BJ (cell line): ENCODE data around the gene PLEK2. TPM values are rescaled to one million over a fixed set of nuclear protein-coding genes. Genes with fewer than 3 reads are reported as not detected.

ENCODE experiments used
- CTCF ChIA-PET: fragments of 350-600 bp; formaldehyde crosslinking; extraction: SDS; loops from one replicate; lab custom pipeline; 2021; ENCODE audit warnings: antibody characterized with exemption, inconsistent platforms; lab: Yijun Ruan, JAX
- POLR2A ChIA-PET: fragments of 300-600 bp; sonication (Branson Sonifier 250); formaldehyde crosslinking; extraction: SDS; loops from one replicate; lab custom pipeline; 2021; ENCODE audit warnings: antibody characterized with exemption; lab: Charles Lee
- DNase-seq: peaks from one replicate; pipeline ENCODE4 v3.0.0-alpha.2; 2011; ENCODE audit warnings: low read depth
- H3K27me3 ChIP-seq: 2 replicates; pipeline ENCODE4 v1.6.0; 2011; ENCODE audit warnings: low read length; ENCODE audit not compliant: control insufficient read depth, insufficient read depth
- H3K36me3 ChIP-seq: 2 replicates; pipeline ENCODE4 v1.5.1; 2011; ENCODE audit warnings: low read length; ENCODE audit not compliant: control insufficient read depth, insufficient read depth
- H3K4me3 ChIP-seq: 2 replicates; pipeline ENCODE4 v1.5.1; 2011; ENCODE audit warnings: low read depth, mild to moderate bottlenecking, control low read depth, low read length
- polyA plus RNA-seq: library from polyadenylated mRNA; depleted of rRNA; stranded (reverse); fragments of >200 nt; gene quantifications from 2 replicates; pipeline ENCODE4 v1.2.3, GENCODE V29; 2011
- TF ChIP-seq, protein P1 (sequence below): IDR thresholded peaks from 2 replicates; pipeline ENCODE4 v1.5.1; 2011; ENCODE audit warnings: low read depth, mild to moderate bottlenecking, control low read depth, inconsistent platforms, low read length, moderate library complexity; ENCODE audit not compliant: insufficient read depth

PLEK2 gene
- polyA plus RNA-seq, 1 experiment = 2.2 TPM

DNA sequence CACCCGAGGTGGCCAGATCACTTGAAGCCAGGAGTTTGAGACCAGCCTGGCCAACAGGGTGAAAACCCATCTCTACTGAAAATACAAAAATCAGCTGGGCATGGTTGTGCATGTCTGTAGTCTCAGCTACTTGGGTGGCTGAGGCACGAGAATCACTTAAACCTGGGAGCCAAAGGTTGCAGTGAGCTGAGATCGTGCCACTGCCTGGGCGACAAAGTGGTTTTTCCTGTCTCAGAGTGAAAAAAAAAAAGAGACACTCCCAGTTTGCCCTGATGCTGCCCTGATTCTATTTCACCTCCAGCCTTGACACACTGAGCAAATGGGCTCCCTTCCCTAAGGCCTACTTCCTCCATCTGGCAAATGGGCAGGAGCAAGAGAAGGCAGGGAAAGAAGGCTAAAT is 28.5 kb upstream of the PLEK2 start:
- ChIA-PET POLR2A (no interaction called here), CTCF (interaction anchor here (0.6 to 4.6 kb wide), 2 partner anchors 12 to 222 kb away, joined by 4 to 31 read pairs; no protein-coding TSS in a partner anchor)
- TF ChIP-seq, protein P1, sequence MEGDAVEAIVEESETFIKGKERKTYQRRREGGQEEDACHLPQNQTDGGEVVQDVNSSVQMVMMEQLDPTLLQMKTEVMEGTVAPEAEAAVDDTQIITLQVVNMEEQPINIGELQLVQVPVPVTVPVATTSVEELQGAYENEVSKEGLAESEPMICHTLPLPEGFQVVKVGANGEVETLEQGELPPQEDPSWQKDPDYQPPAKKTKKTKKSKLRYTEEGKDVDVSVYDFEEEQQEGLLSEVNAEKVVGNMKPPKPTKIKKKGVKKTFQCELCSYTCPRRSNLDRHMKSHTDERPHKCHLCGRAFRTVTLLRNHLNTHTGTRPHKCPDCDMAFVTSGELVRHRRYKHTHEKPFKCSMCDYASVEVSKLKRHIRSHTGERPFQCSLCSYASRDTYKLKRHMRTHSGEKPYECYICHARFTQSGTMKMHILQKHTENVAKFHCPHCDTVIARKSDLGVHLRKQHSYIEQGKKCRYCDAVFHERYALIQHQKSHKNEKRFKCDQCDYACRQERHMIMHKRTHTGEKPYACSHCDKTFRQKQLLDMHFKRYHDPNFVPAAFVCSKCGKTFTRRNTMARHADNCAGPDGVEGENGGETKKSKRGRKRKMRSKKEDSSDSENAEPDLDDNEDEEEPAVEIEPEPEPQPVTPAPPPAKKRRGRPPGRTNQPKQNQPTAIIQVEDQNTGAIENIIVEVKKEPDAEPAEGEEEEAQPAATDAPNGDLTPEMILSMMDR = no peak
- Histone ChIP-seq H3K4me3 (no peak overlapping the region), H3K36me3 (no peaks in the 10 kb centered on the region), H3K27me3 (peaks cover 12% of the 10 kb centered on the region)
- DNase-seq = no peak

DNA sequence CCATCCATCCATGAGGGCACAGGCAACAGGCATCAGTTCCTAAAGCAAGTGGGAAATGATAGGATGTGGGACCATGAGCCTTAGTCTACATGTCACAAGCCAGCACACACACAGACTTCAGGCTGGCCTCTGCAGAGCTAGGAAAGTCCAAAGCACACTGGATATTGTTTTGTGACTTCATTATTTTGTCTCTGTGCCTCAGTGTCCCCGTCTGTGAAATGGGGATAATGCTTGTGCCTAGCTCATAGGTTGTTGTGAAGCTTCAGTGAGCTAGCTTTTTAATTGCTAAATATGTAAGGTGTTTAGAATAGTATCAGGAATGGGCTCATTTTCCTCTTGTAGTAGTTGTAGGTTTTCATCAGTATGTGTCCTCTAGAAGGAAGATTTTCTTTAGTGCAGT is 27.0 kb upstream of the PLEK2 start:
- Histone ChIP-seq H3K36me3 (no peaks in the 10 kb centered on the region), H3K27me3 (peaks cover 17% of the 10 kb centered on the region), H3K4me3 (no peak overlapping the region)
- POLR2A ChIA-PET = no interaction called here
- DNase-seq = no peak
- TF ChIP-seq, protein P1 = no peak
- CTCF ChIA-PET = interaction anchor here (1.1 to 4.6 kb wide), 2 partner anchors 11 to 133 kb away, joined by 4 to 31 read pairs; no protein-coding TSS in a partner anchor

DNA sequence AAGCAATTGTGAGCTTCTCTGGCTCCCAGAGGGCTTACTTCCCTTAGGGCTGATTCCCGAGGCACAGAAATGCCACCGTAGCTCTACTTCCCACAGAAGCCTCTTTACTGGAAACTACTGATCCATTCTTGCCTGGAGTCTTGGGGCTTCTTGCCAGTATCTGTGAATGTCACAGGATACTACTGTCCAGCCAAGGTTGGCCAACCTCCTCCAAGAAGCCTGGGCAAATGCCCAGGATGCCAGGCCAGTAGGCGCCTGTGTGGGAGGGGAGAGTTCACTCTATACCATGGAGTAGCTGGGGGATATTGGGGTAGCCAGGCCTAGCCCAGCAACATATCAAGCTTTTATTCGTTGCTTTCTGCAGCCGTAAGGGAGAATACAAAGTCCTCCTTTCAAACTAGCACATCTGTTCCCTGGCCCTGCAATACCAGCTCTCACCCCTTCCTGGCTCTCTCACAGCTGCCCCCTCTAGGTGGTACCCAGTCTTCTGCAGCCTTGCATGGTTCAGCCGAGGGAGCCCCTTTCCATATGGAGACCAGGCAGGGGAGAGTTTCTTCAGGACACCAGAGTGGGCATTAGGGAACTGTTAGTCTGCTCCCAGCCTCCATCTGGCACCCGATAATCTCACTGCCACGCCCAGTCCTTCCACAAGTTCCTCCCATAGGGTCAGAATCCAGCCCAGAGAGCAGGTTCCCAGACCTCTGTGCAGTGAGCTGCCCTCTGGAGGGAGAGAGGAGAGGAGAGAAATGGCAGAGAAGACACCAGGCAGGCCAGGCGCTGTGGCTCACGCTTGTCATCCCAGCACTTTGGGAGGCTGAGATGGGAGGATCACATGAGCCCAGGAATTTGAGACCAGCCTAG is 24.3 kb upstream of the PLEK2 start:
- ChIA-PET CTCF (interaction anchor here (1.1 to 1.2 kb wide), 2 partner anchors 9 to 10 kb away, joined by 3 to 5 read pairs; no protein-coding TSS in a partner anchor), POLR2A (no interaction called here)
- DNase-seq = no peak
- TF ChIP-seq, protein P1 = no peak
- Histone ChIP-seq H3K27me3 (peaks cover 18% of the 10 kb centered on the region), H3K4me3 (no peak overlapping the region), H3K36me3 (no peaks in the 10 kb centered on the region)

DNA sequence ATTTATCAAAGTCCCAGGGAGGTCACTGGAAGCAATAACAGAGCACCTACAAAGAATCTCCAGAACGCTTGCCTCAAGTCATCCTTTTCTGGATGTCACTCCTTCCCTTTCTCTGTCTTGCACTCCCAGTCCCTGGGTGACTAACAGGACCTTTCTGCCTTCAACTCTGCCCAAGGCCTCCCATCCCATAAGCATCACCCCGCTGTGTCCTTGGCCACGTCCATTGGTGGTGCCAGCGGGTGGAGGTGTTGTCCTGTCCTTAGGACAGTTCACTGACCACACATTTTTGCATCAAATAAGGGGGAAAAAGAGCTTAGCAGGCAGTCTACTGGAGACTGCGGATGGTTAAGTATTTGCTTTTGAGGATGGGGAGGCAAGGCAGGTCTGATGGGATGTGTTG is 23.6 kb upstream of the PLEK2 start:
- TF ChIP-seq, protein P1 = no peak
- Histone ChIP-seq H3K36me3 (no peaks in the 10 kb centered on the region), H3K27me3 (peaks cover 18% of the 10 kb centered on the region), H3K4me3 (no peak overlapping the region)
- POLR2A ChIA-PET = no interaction called here
- CTCF ChIA-PET = interaction anchor here (1.0 to 1.2 kb wide), 3 partner anchors 8 to 31 kb away, joined by 3 to 5 read pairs (median 3); no protein-coding TSS in a partner anchor
- no peak for DNase-seq

DNA sequence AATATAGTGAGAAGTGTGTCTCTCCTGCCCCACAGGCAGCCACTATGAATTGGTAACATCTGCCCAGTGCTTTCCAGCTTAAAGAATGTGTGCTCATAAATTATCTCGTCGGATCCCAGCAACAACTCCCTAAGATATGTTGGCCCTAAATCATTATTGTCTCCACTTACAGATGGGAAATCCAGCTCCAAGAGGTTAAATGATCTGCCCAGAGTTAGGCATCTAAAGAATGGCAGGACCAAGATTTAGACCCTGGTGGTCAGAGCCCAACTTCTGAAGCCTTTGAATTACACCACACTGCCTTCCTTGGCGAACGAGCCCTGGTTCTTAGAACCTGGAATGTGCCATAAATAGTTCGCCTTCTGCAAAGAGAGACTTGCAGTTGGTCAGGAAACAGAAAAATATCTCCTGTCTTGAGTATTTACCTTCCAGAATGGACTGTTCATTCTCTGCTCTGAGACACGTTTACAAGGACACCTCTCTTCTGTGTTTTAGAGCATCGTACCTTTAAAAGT is 20.1 kb upstream of the PLEK2 start:
- CTCF ChIA-PET = interaction anchor here (1.2 to 10.2 kb wide), 4 partner anchors 16 to 150 kb away, joined by 4 to 280 read pairs (median 84); partner anchors contain the start of gene PLEK2
- DNase-seq = no peak
- Histone ChIP-seq H3K4me3 (no peak overlapping the region), H3K36me3 (no peaks in the 10 kb centered on the region), H3K27me3 (peaks cover 13% of the 10 kb centered on the region)
- TF ChIP-seq, protein P1 = no peak
- POLR2A ChIA-PET = no interaction called here
